ENCODE measurements around the gene SLC25A34.

Gene SLC25A34

GRCh38 chr1:15733218-15733725 lies 2.8 kb upstream of the SLC25A34 start:
- no peak for DNase-seq (ENCODE audit: low read depth)

- DNase-seq (ENCODE audit: low read depth): no peak
Observed at GRCh38 chr1:15733726-15734226, 2.3 kb upstream of the SLC25A34 start.

GRCh38 chr1:15734296-15734695 lies 1.8 kb upstream of the SLC25A34 start:
- DNase-seq (ENCODE audit: low read depth): no peak

GRCh38 chr1:15734901-15735300 lies 1.2 kb upstream of the SLC25A34 start:
- DNase-seq (ENCODE audit: low read depth): no peak

- no peak for DNase-seq (ENCODE audit: low read depth)
Observed at GRCh38 chr1:15735304-15736037, 587 bp upstream of the SLC25A34 start.

- DNase-seq (ENCODE audit: low read depth): no peak
Observed at GRCh38 chr1:15736892-15737261, 819 bp downstream of the SLC25A34 start.

- DNase-seq (ENCODE audit: low read depth): no peak
Observed at GRCh38 chr1:15737324-15738319, 1.6 kb downstream of the SLC25A34 start.

GRCh38 chr1:15738416-15739113 lies 2.5 kb downstream of the SLC25A34 start:
- DNase-seq (ENCODE audit: low read depth): no peak

GRCh38 chr1:15739259-15739658 lies 3.2 kb downstream of the SLC25A34 start:
- no peak for DNase-seq (ENCODE audit: low read depth)

GRCh38 chr1:15739745-15740144 lies 3.7 kb downstream of the SLC25A34 start:
- DNase-seq (ENCODE audit: low read depth): no peak

- peak; percentile 47 for DNase-seq (ENCODE audit: low read depth)
Observed at GRCh38 chr1:15740924-15741850, 5.1 kb downstream of the SLC25A34 start.

GRCh38 chr1:15742339-15742801 lies 6.3 kb downstream of the SLC25A34 start, which contains the start of gene TMEM82:
Gene TMEM82, plus strand, starts transcription at chr1:15742499. Its CDS starts 61 bp downstream, at chr1:15742560.
- no peak for DNase-seq (ENCODE audit: low read depth)

GRCh38 chr1:15744122-15744679 lies 8.1 kb downstream of the SLC25A34 start:
- DNase-seq (ENCODE audit: low read depth): no peak

GRCh38 chr1:15747378-15747777 lies 11.3 kb downstream of the SLC25A34 start:
- DNase-seq (ENCODE audit: low read depth): no peak

GRCh38 chr1:15748264-15748663 lies 12.2 kb downstream of the SLC25A34 start:
- DNase-seq (ENCODE audit: low read depth): no peak

GRCh38 chr1:15748690-15749398 lies 12.8 kb downstream of the SLC25A34 start:
- DNase-seq (ENCODE audit: low read depth): no peak

- DNase-seq (ENCODE audit: low read depth): no peak
Observed at GRCh38 chr1:15749399-15750291, 13.6 kb downstream of the SLC25A34 start.

- DNase-seq (ENCODE audit: low read depth): no peak
Observed at GRCh38 chr1:15750924-15751323, 14.9 kb downstream of the SLC25A34 start.

GRCh38 chr1:15751717-15752116 lies 15.7 kb downstream of the SLC25A34 start:
- DNase-seq (ENCODE audit: low read depth): no peak
